GM21737 (cell line): ENCODE results near the gene SPPL2B.

Experiments used
- ATAC-seq: cut with Tn5 transposase; IDR thresholded peaks from one replicate; pipeline ENCODE4 v1.9.1; 2021; ENCODE audit warnings: mild to moderate bottlenecking, moderate library complexity; ENCODE audit not compliant: unreplicated experiment

The SPPL2B gene

GRCh38 chr19:2300533-2300932, 28.0 kb upstream of the SPPL2B start:
- no peak for ATAC-seq

- no peak for ATAC-seq
Observed at GRCh38 chr19:2302319-2303210, 25.9 kb upstream of the SPPL2B start.

- ATAC-seq, result no peak
Observed at GRCh38 chr19:2303211-2303798, 25.2 kb upstream of the SPPL2B start.

- no peak for ATAC-seq
Observed at GRCh38 chr19:2305452-2306280, 22.8 kb upstream of the SPPL2B start.

- no peak for ATAC-seq
Observed at GRCh38 chr19:2306281-2306806, 22.1 kb upstream of the SPPL2B start.

GRCh38 chr19:2306971-2307370, 21.5 kb upstream of the SPPL2B start:
- no peak for ATAC-seq

- no peak for ATAC-seq
Observed at GRCh38 chr19:2307518-2308012, 20.9 kb upstream of the SPPL2B start.

- no peak for ATAC-seq
Observed at GRCh38 chr19:2308114-2308556, 20.3 kb upstream of the SPPL2B start, which contains the start of gene LINGO3. LINGO3 (minus strand) TSS chr19:2308154; CDS start chr19:2291776, 16,378 bp downstream.

- ATAC-seq, result no peak
Observed at GRCh38 chr19:2309734-2310362, 18.6 kb upstream of the SPPL2B start.

- no peak for ATAC-seq
Observed at GRCh38 chr19:2311093-2311492, 17.4 kb upstream of the SPPL2B start.

- ATAC-seq, result no peak
Observed at GRCh38 chr19:2312820-2313501, 15.5 kb upstream of the SPPL2B start.

GRCh38 chr19:2315121-2315817, 13.2 kb upstream of the SPPL2B start:
- ATAC-seq, result no peak

- ATAC-seq, result no peak
Observed at GRCh38 chr19:2315818-2316353, 12.6 kb upstream of the SPPL2B start.

- no peak for ATAC-seq
Observed at GRCh38 chr19:2317300-2317699, 11.2 kb upstream of the SPPL2B start.

- ATAC-seq, result no peak
Observed at GRCh38 chr19:2317756-2318155, 10.7 kb upstream of the SPPL2B start.

- ATAC-seq, result no peak
Observed at GRCh38 chr19:2318923-2319322, 9.6 kb upstream of the SPPL2B start.

- ATAC-seq, result no peak
Observed at GRCh38 chr19:2319551-2319950, 8.9 kb upstream of the SPPL2B start.

GRCh38 chr19:2320049-2320448, 8.4 kb upstream of the SPPL2B start:
- no peak for ATAC-seq

GRCh38 chr19:2320939-2321338, 7.5 kb upstream of the SPPL2B start:
- ATAC-seq, result no peak
